BJ (cell line): ENCODE results near the gene CCDC183. TPM values are rescaled to one million over a fixed set of nuclear protein-coding genes. Genes with fewer than 3 reads are reported as not detected.
"Not testable (repeated sequence)": the region's sequence is repeated elsewhere in the genome, so short reads cannot be mapped to it uniquely, and the experiment has no call there.

ENCODE experiments used
- CTCF ChIA-PET: fragments of 350-600 bp; formaldehyde crosslinking; extraction: SDS; loops from one replicate; lab custom pipeline; 2021; ENCODE audit warnings: antibody characterized with exemption, inconsistent platforms; lab: Yijun Ruan, JAX
- POLR2A ChIA-PET: fragments of 300-600 bp; sonication (Branson Sonifier 250); formaldehyde crosslinking; extraction: SDS; loops from one replicate; lab custom pipeline; 2021; ENCODE audit warnings: antibody characterized with exemption; lab: Charles Lee
- DNase-seq: peaks from one replicate; pipeline ENCODE4 v3.0.0-alpha.2; 2011; ENCODE audit warnings: low read depth
- H3K27me3 ChIP-seq: 2 replicates; pipeline ENCODE4 v1.6.0; 2011; ENCODE audit warnings: low read length; ENCODE audit not compliant: control insufficient read depth, insufficient read depth
- H3K36me3 ChIP-seq: 2 replicates; pipeline ENCODE4 v1.5.1; 2011; ENCODE audit warnings: low read length; ENCODE audit not compliant: control insufficient read depth, insufficient read depth
- H3K4me3 ChIP-seq: 2 replicates; pipeline ENCODE4 v1.5.1; 2011; ENCODE audit warnings: low read depth, mild to moderate bottlenecking, control low read depth, low read length
- polyA plus RNA-seq: library from polyadenylated mRNA; depleted of rRNA; stranded (reverse); fragments of >200 nt; gene quantifications from 2 replicates; pipeline ENCODE4 v1.2.3, GENCODE V29; 2011
- TF ChIP-seq, protein P1 (sequence below): IDR thresholded peaks from 2 replicates; pipeline ENCODE4 v1.5.1; 2011; ENCODE audit warnings: low read depth, mild to moderate bottlenecking, control low read depth, inconsistent platforms, low read length, moderate library complexity; ENCODE audit not compliant: insufficient read depth

CCDC183 gene
- polyA plus RNA-seq, 1 experiment: 0.20 TPM

DNA sequence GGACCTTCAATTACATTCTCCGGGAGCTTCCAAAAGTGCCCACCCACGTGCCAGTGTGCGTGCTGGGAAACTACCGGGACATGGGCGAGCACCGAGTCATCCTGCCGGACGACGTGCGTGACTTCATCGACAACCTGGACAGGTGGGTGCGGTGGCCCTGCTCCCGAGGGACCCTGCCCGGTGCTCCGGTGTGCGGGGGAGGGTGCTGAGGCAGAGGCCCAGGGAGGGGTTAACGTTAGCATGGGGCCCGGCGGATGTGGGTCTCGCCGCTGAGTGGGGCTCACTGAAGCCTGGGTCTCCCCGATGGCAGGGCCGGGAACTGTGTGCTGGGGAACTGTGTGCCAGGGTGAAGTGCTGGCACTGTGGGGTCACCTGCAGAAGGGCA, 35.6 kb downstream of the CCDC183 start:
- Histone ChIP-seq H3K27me3 (no peaks in the 10 kb centered on the region), H3K36me3 (peaks cover 37% of the 10 kb centered on the region), H3K4me3 (no peak overlapping the region)
- DNase-seq: no peak
- TF ChIP-seq, protein P1, sequence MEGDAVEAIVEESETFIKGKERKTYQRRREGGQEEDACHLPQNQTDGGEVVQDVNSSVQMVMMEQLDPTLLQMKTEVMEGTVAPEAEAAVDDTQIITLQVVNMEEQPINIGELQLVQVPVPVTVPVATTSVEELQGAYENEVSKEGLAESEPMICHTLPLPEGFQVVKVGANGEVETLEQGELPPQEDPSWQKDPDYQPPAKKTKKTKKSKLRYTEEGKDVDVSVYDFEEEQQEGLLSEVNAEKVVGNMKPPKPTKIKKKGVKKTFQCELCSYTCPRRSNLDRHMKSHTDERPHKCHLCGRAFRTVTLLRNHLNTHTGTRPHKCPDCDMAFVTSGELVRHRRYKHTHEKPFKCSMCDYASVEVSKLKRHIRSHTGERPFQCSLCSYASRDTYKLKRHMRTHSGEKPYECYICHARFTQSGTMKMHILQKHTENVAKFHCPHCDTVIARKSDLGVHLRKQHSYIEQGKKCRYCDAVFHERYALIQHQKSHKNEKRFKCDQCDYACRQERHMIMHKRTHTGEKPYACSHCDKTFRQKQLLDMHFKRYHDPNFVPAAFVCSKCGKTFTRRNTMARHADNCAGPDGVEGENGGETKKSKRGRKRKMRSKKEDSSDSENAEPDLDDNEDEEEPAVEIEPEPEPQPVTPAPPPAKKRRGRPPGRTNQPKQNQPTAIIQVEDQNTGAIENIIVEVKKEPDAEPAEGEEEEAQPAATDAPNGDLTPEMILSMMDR: no peak
- ChIA-PET CTCF (interaction anchor here (1.0 to 1.2 kb wide), 2 partner anchors 12 to 203 kb away, joined by 3 to 5 read pairs; no protein-coding TSS in a partner anchor), POLR2A (no interaction called here)

DNA sequence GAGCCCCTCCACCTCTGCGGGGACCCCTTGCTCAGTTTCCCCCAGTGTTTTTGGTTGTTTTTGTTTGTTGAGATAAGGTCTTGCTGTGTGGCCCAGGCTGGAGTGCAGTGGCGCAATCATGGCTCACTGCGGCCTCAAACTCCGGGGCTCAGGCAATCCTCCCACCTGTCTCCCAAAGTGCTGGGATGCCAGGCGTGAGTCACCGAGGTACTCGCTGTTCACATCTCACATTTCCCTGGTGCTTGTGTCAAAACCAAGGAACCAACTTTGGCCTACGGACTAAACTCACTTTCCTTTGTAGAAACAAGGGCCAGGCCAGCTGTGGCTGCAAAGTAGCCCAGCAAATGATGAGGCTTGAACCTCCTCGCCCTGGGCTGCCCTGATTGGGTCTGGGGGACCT, 36.4 kb downstream of the CCDC183 start:
- ChIA-PET POLR2A (no interaction called here), CTCF (interaction anchor here (1.2 kb wide), 1 partner anchor 11 kb away, joined by 5 read pairs; no protein-coding TSS in a partner anchor)
- DNase-seq: no peak

DNA sequence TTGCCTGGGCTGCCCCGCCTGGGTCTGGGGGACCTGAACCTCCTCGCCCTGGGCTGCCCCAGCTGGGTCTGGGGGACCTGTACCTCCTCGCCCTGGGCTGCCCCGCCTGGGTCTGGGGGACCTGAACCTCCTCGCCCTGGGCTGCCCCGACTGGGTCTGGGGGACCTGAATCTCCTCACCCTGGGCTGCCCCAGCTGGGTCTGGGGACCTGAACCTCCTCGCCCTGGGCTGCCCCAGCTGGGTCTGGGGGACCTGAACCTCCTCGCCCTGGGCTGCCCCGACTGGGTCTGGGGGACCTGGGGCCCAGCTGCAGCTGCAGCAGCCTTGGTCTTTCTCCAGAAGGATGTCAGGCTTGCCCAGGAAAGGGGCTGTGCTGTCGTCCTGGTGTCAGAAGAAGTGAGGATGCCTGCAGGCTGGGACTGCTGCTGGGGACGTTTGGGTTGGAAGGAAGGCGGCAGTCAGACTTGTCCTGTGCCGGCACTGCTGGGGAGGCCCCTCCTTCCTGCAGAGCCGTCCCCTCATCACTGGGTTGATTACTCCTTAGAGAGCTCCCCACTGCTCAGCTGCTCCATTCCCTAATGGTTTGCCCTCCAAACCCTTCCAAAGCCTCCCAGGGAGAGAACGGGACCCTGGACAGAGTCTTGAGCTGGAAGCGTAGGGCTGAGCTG, 37.4 kb downstream of the CCDC183 start:
- not testable (repeated sequence) for DNase-seq, H3K27me3 ChIP-seq, H3K4me3 ChIP-seq
- peaks cover 25% of the 10 kb centered on the region for H3K36me3 ChIP-seq
- ChIA-PET POLR2A (interaction anchor here (0.5 kb wide), 1 partner anchor 11 kb away, joined by 6 read pairs; no protein-coding TSS in a partner anchor), CTCF (interaction anchor here (0.6 to 2.3 kb wide), 2 partner anchors 9 to 27 kb away, joined by 4 to 8 read pairs; partner anchors contain the start of gene AJM1)

More for the DNA sequence above, 36.4 kb downstream of the CCDC183 start:
- H3K27me3 ChIP-seq: no peaks in the 10 kb centered on the region
- no peak overlapping the region for H3K4me3 ChIP-seq
- H3K36me3 ChIP-seq: peaks cover 31% of the 10 kb centered on the region
- TF ChIP-seq, protein P1: no peak

DNA sequence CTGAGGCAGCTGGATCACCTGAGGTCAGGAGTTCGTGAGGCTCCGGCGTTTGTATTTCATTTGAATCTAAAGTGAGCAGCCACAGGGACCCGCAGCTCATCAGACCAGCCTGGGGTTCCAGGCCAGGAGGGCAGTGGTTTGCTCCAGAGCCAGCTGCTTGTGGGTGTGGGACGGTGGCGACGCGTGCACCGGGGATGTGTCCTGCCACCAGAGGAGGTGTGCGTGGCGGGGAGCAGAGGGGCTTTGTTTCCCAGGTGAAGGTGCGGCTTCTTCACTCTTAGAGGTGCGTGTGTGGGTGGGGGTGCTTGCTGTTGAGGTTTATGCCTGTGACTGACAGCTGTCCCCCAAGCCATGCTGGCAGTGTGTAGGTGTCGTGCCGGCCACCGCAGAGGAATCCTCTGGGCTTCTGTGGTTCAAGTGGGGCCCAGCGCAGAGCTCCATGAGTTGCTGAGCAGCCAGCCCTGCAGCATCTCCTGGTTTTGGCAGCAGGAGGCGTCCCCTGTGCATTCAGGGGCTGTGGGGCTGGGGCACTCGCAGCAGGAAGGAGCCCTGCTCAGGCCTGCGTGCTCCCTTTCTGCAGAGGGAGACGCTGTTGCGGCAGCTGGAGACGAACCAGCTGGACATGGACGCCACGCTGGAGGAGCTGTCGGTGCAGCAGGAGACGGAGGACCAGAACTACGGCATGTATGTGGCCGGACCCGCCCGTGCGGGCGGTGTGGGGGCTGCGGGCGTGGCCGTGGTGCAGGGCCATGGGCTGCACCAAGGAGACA, 39.2 kb downstream of the CCDC183 start:
- POLR2A ChIA-PET: no interaction called here

DNA sequence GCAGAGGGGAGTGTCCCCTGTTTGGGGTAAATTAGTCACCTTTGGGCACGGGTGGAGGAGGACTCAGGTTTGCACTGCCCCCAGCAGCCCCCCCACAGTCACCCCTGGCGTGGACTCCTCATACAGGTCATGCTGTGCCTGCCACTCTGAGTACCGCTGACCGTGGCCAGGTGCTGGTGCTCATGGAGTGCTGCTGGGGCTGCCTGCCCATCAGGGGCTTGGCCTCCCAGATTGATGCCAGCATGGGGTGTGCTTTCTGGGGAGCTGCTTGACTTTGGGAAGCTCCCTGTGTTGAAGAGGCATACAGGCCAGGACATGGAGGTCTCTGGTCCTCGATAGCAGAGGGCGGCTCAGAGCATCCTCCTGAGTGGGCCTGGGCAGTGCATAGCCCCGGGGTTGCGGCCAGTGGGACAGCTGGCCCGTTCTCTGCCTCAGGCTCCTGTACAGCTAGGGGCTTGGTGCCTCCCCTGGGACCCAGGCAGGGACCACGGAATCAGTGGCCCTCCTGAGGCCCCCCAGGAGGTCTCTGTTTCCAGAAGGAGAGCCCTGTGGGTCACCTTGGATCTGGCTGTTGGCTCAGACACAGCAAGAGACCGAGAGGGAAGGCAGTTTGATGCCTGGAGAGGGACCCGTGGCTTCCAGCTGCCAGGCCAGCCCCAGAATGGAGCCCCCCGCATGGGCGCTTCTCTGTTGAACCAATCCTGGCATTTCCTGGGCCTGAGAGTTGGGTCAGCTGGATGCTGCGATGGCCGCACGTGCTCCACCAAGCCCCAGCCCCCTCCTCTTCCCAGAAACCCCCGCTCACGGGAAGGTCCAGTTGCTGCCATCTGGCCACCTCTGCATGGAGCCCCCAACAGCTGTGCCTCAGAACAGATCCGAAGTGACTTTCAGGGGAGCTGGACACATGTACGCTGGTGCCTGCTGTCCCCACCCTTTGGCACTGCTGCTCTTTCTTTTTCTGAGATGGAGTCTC, 40.1 kb downstream of the CCDC183 start:
- CTCF ChIA-PET: interaction anchor here (1.1 kb wide), 1 partner anchor 193 kb away, joined by 3 read pairs; no protein-coding TSS in a partner anchor
- TF ChIP-seq, protein P1: no peak
- Histone ChIP-seq H3K36me3 (peaks cover 22% of the 10 kb centered on the region), H3K27me3 (no peaks in the 10 kb centered on the region), H3K4me3 (no peak overlapping the region)
- POLR2A ChIA-PET: no interaction called here
- no peak for DNase-seq

More for the DNA sequence above, 39.2 kb downstream of the CCDC183 start:
- TF ChIP-seq, protein P1: no peak
- no peaks in the 10 kb centered on the region for H3K27me3 ChIP-seq
- H3K36me3 ChIP-seq: peaks cover 26% of the 10 kb centered on the region
- CTCF ChIA-PET: interaction anchor here (1.1 to 2.3 kb wide), 2 partner anchors 7 to 194 kb away, joined by 3 to 8 read pairs; partner anchors contain the start of gene AJM1
- DNase-seq: no peak
- no peak overlapping the region for H3K4me3 ChIP-seq
